Peyer's patch (tissue), 4 donors: ENCODE results near the gene TMEM169. TPM values are rescaled to one million over a fixed set of nuclear protein-coding genes. Genes with fewer than 3 reads are reported as not detected.

Source experiments
- DNase-seq, 3 donors: peaks; one replicate each; pipeline ENCODE4 v3.0.0-alpha.2; 2017 to 2019
- H3K27ac ChIP-seq, 4 donors: fragments of 200-600 bp; sonication (generic); one replicate each; pipeline ENCODE4 v1.5.1; 2016 to 2019
- H3K27me3 ChIP-seq, 2 donors: fragments of 200-600 bp; sonication (generic); one replicate each; pipeline ENCODE4 v1.5.1; 2019
- H3K36me3 ChIP-seq, 3 donors: fragments of 200-600 bp; sonication (generic); one replicate each; pipeline ENCODE4 v1.5.1; 2016 to 2019
- H3K4me1 ChIP-seq, 4 donors: fragments of 200-600 bp; sonication (generic); one replicate each; pipeline ENCODE4 v1.5.1; 2016 to 2019
- H3K4me3 ChIP-seq, 4 donors: fragments of 200-600 bp; sonication (generic); 1 replicate in 3 of 4; 2 replicates in 1 of 4; pipeline ENCODE4 v1.5.1; 2016 to 2019; ENCODE audit warnings: mild to moderate bottlenecking in 1 of 4
- H3K9me3 ChIP-seq, 4 donors: fragments of 200-600 bp; sonication (generic); one replicate each; pipeline ENCODE4 v1.5.1; 2016 to 2019; ENCODE audit warnings: mild to moderate bottlenecking in 1 of 4
- CTCF ChIP-seq, 6 experiments: fragments of 450-650 bp in 4 of 6; fragments of 200-600 bp in 2 of 6; sonication (generic) in 1 of 6; IDR thresholded peaks; one replicate each; pipeline ENCODE4 v1.5.1; 2017 to 2019; ENCODE audit warnings: antibody characterized with exemption in 6 of 6, mild to moderate bottlenecking in 3 of 6, moderate library complexity in 1 of 6
- POLR2A ChIP-seq, 2 donors: fragments of 450-650 bp; IDR thresholded peaks; one replicate each; pipeline ENCODE4 v1.5.1; 2017; ENCODE audit warnings: antibody characterized with exemption in 2 of 2, mild to moderate bottlenecking in 2 of 2, moderate library complexity in 2 of 2
- total RNA-seq, 4 donors: library from RNA; depleted of rRNA; stranded (reverse); fragments of >200 nt; gene quantifications; one replicate each; pipeline ENCODE4 v1.1.0, GENCODE V29; 2016

The TMEM169 gene
- total RNA-seq, 4 donors from 2014 or later: 1.6 TPM; not detected in 3

GRCh38 chr2:216149741-216150140, 68.0 kb downstream of the TMEM169 start:
- Histone ChIP-seq H3K4me3 (no peak overlapping the region), H3K27me3 (no peaks in the 10 kb centered on the region), H3K27ac (no peak overlapping the region), H3K4me1 (no peaks in the 10 kb centered on the region), H3K9me3 (no peaks in the 10 kb centered on the region), H3K36me3 (peaks cover 0 to 93% (median 0%) of the 10 kb centered on the region in 3 donors)
- no peak for DNase-seq
- no peak for TF ChIP-seq CTCF (IDR thresholded peaks at IDR 0.05)
- no peak for TF ChIP-seq POLR2A (IDR thresholded peaks at IDR 0.05)

- H3K27me3 ChIP-seq: no peaks in the 10 kb centered on the region
- no peaks in the 10 kb centered on the region for H3K4me1 ChIP-seq
- H3K27ac ChIP-seq: no peak overlapping the region
- H3K9me3 ChIP-seq: no peaks in the 10 kb centered on the region
- no peak for TF ChIP-seq POLR2A (IDR thresholded peaks at IDR 0.05)
- no peak for DNase-seq
- H3K4me3 ChIP-seq: no peak overlapping the region
- peaks cover 0 to 92% (median 0%) of the 10 kb centered on the region in 3 donors for H3K36me3 ChIP-seq
Observed at GRCh38 chr2:216151313-216152025, 69.8 kb downstream of the TMEM169 start.

Other genes starting within 250 kb of the TMEM169 start
- gene MREG, start 68.4 kb upstream of the TMEM169 start, total RNA-seq: 10 to 100 TPM in 1 of 4 donors, 1 to 10 TPM in 3; 6.2 to 10.7 (median 7.2) TPM
- gene PECR, start 110 bp upstream of the TMEM169 start, total RNA-seq: 10 to 100 TPM; 44.6 to 85.6 (median 54.3) TPM
- 100 to 1,000 TPM in 3 of 4 donors, 10 to 100 TPM in 1; 81.7 to 140 (median 111) TPM for gene XRCC5, start 27.4 kb downstream of the TMEM169 start, total RNA-seq